Fibroblast of the aortic adventitia (primary cell): Measurements from ENCODE around the gene PCDHA3. TPM values are rescaled to one million over a fixed set of nuclear protein-coding genes. Genes with fewer than 3 reads are reported as not detected.
"Not testable (repeated sequence)": the region's sequence is repeated elsewhere in the genome, so short reads cannot be mapped to it uniquely, and the experiment has no call there.

Experiments
- DNase-seq: peaks from one replicate; pipeline ENCODE4 v3.0.0-alpha.2; 2010; ENCODE audit warnings: low read depth
- H3K4me3 ChIP-seq: 2 replicates; pipeline ENCODE4 v1.5.1; 2011; ENCODE audit warnings: low read depth, mild to moderate bottlenecking, control low read depth, low read length, moderate library complexity
- CTCF ChIP-seq: IDR thresholded peaks from 2 replicates; pipeline ENCODE4 v1.5.1; 2011; ENCODE audit warnings: mild to moderate bottlenecking, low read length, control low read depth, inconsistent platforms; ENCODE audit not compliant: insufficient read depth
- total RNA-seq: library from RNA; depleted of rRNA; stranded (reverse); fragments of >200 nt; gene quantifications from 2 replicates; pipeline ENCODE4 v1.2.3, GENCODE V29; 2012; ENCODE audit warnings: low replicate concordance

PCDHA3 gene
- total RNA-seq, 1 donor = 0.27 TPM

DNA sequence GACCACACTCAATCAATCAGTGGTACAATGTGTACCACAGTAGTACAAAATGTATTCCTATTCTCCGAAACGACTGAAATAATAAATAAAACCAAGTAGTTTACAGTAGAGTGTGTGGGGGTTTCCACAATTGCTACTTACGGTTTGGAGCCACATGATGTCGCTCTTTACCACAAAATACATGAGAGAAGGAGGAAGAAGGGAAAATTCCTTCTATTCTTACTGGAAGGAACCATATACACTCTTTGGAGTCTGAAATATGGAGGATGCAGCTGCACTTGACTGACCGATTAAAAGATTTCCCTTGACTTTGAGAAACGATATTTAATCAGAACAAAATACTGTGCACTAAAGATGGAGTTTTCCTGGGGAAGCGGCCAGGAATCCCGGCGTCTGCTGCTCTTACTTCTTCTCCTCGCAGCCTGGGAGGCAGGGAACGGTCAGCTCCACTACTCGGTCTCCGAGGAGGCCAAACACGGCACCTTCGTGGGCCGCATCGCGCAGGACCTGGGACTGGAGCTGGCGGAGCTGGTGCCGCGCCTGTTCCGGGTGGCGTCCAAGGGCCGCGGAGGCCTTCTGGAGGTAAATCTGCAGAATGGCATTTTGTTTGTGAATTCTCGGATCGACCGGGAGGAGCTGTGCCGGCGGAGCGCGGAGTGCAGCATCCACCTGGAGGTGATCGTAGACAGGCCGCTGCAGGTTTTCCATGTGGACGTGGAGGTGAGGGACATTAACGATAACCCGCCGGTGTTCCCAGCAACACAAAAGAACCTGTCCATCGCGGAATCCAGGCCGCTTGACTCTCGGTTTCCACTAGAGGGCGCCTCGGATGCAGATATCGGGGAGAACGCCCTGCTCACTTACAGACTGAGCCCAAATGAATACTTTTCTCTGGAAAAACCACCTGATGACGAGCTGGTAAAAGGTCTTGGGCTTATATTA lies 6.2 kb downstream of the PCDHA3 start, which contains the start of gene PCDHA4:
PCDHA4 (plus strand) TSS at position 235 of the 942 bp plus-strand sequence.
- DNase-seq = peak; percentile 16

DNA sequence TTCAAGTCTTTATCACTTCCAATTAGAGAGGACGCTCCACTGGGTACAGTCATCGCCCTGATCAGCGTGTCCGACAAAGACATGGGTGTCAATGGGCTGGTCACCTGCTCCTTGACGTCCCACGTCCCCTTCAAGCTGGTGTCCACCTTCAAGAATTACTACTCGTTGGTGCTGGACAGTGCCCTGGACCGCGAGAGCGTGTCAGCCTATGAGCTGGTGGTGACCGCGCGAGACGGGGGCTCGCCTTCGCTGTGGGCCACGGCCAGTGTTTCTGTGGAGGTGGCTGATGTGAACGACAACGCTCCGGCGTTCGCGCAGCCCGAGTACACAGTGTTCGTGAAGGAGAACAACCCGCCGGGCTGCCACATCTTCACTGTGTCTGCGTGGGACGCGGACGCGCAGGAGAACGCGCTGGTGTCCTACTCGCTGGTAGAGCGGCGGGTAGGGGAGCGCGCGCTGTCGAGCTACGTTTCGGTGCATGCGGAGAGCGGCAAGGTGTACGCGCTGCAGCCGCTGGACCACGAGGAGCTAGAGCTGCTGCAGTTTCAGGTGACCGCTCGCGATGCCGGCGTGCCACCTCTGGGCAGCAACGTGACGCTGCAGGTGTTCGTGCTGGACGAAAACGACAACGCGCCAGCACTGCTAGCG lies 7.5 kb downstream of the PCDHA3 start:
- DNase-seq, H3K4me3 ChIP-seq: not testable (repeated sequence)

More for the DNA sequence above, 6.2 kb downstream of the PCDHA3 start, which contains the start of gene PCDHA4:
- TF ChIP-seq CTCF = peak; percentile 38
- H3K4me3 ChIP-seq = peak within 1 kb of the TSS; percentile 47

GRCh38 chr5:140808889-140809291 lies 8.0 kb downstream of the PCDHA3 start:
- no peak for DNase-seq
- no peak overlapping the region for H3K4me3 ChIP-seq
- no peak for TF ChIP-seq CTCF

DNA sequence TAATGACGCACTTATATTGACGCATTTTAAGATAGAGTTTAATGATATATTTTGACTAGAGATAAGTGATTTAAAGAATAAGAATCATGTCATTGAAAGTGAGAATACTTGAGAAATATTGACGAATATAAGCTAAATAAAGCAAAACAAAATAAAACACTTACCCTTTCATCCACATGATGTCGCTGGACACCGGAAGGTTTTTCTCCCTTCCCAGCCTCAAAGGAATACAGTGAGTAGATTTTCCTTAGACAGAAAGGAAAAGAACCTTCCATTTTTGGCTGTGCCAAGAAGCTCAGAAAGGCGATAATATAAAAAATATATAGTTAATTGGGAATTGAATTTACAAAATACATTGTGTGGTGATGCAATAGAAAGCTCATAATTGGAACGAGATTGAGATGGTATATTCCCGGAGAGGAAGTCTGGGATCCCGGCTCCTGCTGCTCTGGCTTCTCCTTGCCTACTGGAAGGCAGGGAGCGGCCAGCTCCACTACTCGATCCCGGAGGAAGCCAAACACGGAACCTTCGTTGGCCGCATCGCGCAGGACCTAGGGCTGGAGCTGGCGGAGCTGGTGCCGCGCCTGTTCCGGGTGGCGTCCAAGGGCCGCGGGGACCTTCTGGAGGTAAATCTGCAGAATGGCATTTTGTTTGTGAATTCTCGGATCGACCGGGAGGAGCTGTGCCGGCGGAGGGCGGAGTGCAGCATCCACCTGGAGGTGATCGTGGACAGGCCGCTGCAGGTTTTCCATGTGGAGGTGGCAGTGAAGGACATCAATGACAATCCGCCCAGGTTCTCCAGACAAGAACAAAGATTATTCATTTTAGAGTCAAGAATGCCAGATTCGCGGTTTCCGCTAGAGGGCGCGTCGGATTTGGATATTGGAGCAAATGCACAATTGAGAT lies 20.8 kb downstream of the PCDHA3 start, which contains the start of gene PCDHA5:
PCDHA5 (plus strand) TSS at position 239 of the 906 bp plus-strand sequence.
- H3K4me3 ChIP-seq = no peak within 1 kb of the TSS
- TF ChIP-seq CTCF = peak; percentile 33
- DNase-seq = no peak

GRCh38 chr5:140822281-140822629 lies 21.4 kb downstream of the PCDHA3 start:
- H3K4me3 ChIP-seq = no peak overlapping the region
- TF ChIP-seq CTCF = no peak
- DNase-seq = no peak

- not testable (repeated sequence) for DNase-seq, H3K4me3 ChIP-seq
Observed at GRCh38 chr5:140822969-140823368, 22.1 kb downstream of the PCDHA3 start.

DNA sequence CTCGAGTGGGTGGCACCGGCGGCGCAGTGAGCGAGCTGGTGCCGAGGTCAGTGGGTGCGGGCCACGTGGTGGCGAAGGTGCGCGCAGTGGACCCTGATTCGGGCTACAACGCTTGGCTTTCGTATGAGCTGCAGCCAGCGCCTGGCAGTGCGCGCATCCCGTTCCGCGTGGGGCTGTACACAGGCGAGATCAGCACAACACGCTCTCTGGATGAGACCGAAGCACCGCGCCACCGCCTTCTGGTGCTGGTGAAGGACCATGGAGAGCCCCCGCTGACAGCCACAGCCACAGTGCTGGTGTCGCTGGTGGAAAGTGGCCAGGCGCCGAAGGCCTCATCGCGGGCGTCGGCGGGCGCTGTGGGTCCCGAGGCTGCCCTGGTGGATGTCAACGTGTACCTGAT lies 22.6 kb downstream of the PCDHA3 start:
- no peak for DNase-seq
- no peak overlapping the region for H3K4me3 ChIP-seq
- no peak for TF ChIP-seq CTCF
